Measurements from ENCODE around the gene SLC9A9. TPM values are rescaled to one million over a fixed set of nuclear protein-coding genes. Genes with fewer than 3 reads are reported as not detected.

Gene SLC9A9
- total RNA-seq, 2 donors from 2014 or later, result 29.6 to 60.1 TPM

DNA sequence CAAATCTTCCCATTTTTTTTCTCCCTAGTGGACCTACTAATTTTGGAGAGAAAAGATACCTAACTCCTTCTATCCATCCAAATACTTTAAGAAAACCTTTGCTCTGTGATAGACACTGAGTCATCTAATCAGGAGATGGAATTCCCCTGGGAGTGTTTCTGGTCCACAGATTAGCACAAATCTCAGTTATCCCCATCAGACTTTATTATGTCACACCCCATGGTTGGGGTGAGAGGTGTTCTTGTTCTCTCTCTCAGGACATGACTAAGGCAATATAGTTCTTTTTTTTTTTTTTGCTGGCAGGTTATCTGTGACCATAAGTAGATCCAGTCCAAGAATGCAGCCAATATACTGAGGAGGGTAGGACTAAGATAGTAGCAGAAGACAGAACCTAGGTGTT is 15.8 kb downstream of the SLC9A9 start:
- peaks cover 13 to 17% of the 10 kb centered on the region in 2 donors for H3K4me1 ChIP-seq (ENCODE audit: control insufficient read depth in 1 of 2, low read depth in 2 of 2)
- no peak for ATAC-seq (ENCODE audit: insufficient number of reproducible peaks, low FRiP score, low read depth)
- TF ChIP-seq, protein P1, sequence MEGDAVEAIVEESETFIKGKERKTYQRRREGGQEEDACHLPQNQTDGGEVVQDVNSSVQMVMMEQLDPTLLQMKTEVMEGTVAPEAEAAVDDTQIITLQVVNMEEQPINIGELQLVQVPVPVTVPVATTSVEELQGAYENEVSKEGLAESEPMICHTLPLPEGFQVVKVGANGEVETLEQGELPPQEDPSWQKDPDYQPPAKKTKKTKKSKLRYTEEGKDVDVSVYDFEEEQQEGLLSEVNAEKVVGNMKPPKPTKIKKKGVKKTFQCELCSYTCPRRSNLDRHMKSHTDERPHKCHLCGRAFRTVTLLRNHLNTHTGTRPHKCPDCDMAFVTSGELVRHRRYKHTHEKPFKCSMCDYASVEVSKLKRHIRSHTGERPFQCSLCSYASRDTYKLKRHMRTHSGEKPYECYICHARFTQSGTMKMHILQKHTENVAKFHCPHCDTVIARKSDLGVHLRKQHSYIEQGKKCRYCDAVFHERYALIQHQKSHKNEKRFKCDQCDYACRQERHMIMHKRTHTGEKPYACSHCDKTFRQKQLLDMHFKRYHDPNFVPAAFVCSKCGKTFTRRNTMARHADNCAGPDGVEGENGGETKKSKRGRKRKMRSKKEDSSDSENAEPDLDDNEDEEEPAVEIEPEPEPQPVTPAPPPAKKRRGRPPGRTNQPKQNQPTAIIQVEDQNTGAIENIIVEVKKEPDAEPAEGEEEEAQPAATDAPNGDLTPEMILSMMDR (IDR thresholded peaks at IDR 0.05), result no peak
- H3K4me3 ChIP-seq, result no peak overlapping the region
- no peaks in the 10 kb centered on the region for H3K36me3 ChIP-seq
- no peaks in the 10 kb centered on the region for H3K27me3 ChIP-seq (replicated peaks; ENCODE audit: insufficient read depth)
- no peaks in the 10 kb centered on the region for H3K9me3 ChIP-seq
- DNase-seq (ENCODE audit: low spot score), result no peak
- no peak overlapping the region for H3K27ac ChIP-seq

DNA sequence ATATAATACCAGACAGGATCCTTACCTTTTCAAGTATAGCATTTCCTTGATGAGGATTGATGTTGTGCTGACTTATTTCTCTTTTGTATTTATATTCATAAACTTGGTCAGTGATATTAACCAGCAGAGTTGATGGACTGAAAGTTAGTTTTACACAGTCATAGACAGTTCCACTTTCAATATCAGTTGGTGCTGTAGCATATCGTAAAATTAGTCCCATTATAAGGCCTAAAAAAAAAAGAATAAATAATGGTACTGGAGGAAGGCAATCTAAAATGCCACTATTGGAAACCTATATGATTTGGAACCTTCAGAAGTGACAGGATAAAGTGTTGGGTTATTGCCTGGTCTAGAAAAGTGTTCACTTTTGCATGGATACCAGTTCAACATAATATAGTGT is 16.3 kb downstream of the SLC9A9 start:
- Histone ChIP-seq H3K4me3 (no peak overlapping the region), H3K9me3 (no peaks in the 10 kb centered on the region), H3K4me1 (ENCODE audit: control insufficient read depth in 1 of 2, low read depth in 2 of 2) (peaks cover 13 to 17% of the 10 kb centered on the region in 2 donors), H3K27me3 (replicated peaks; ENCODE audit: insufficient read depth) (no peaks in the 10 kb centered on the region), H3K36me3 (no peaks in the 10 kb centered on the region), H3K27ac (no peak overlapping the region)
- ATAC-seq (ENCODE audit: insufficient number of reproducible peaks, low FRiP score, low read depth) (no peak), DNase-seq (ENCODE audit: low spot score) (no peak)
- TF ChIP-seq, protein P1 (IDR thresholded peaks at IDR 0.05), result no peak

DNA sequence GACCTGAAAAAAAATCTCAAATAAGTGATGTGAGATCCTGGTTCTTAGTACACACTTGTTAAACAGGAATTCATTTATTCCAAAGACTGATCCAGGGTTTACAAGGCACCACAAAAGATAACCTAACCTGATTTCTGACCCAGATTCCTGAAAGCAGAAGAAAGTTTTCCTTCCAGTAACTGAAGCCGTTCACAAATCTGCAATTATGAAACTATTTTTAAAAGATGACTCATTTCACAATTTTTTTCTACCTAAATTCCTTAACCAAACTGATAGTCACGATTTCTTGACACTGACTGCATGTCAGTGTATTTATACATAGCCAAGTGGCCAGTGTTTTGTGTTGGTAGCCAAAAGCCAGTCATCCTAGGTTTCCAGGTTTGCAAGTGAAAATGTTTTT is 17.1 kb downstream of the SLC9A9 start:
- Histone ChIP-seq H3K9me3 (no peaks in the 10 kb centered on the region), H3K27ac (peak overlapping the region in 1 of 2 donors; percentile 47), H3K36me3 (no peaks in the 10 kb centered on the region), H3K27me3 (replicated peaks; ENCODE audit: insufficient read depth) (no peaks in the 10 kb centered on the region), H3K4me3 (peak overlapping the region; percentile 54), H3K4me1 (ENCODE audit: control insufficient read depth in 1 of 2, low read depth in 2 of 2) (peaks cover 13 to 17% of the 10 kb centered on the region in 2 donors)
- ATAC-seq (ENCODE audit: insufficient number of reproducible peaks, low FRiP score, low read depth) (no peak), DNase-seq (ENCODE audit: low spot score) (no peak)
- TF ChIP-seq, protein P1 (IDR thresholded peaks at IDR 0.05), result no peak

DNA sequence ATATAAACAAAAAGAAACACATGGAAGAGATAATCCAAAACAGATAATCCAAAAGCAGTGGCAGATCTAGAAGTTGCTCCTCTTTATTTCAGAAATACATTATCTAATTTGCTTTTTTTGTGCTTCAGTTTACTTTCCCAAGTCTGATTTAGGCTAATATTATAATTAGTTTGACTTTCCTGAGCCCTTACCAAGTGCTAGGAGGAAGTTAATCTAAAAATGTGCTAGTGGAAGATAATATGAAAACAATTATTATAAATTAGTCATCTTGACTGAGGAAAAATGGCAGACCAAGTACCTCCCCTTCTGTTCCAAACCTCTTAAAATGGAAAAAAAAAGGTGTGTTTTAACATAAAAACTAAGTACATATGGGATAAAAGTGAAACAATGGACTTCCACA is 17.5 kb downstream of the SLC9A9 start:
- TF ChIP-seq, protein P1 (IDR thresholded peaks at IDR 0.05), result no peak
- H3K27ac ChIP-seq, result peak overlapping the region in 1 of 2 donors; percentile 47
- peaks cover 13 to 17% of the 10 kb centered on the region in 2 donors for H3K4me1 ChIP-seq (ENCODE audit: control insufficient read depth in 1 of 2, low read depth in 2 of 2)
- no peaks in the 10 kb centered on the region for H3K36me3 ChIP-seq
- H3K9me3 ChIP-seq, result no peaks in the 10 kb centered on the region
- ATAC-seq (ENCODE audit: insufficient number of reproducible peaks, low FRiP score, low read depth) (no peak), DNase-seq (ENCODE audit: low spot score) (no peak)
- H3K27me3 ChIP-seq (replicated peaks; ENCODE audit: insufficient read depth), result no peaks in the 10 kb centered on the region
- H3K4me3 ChIP-seq, result peak overlapping the region; percentile 54

DNA sequence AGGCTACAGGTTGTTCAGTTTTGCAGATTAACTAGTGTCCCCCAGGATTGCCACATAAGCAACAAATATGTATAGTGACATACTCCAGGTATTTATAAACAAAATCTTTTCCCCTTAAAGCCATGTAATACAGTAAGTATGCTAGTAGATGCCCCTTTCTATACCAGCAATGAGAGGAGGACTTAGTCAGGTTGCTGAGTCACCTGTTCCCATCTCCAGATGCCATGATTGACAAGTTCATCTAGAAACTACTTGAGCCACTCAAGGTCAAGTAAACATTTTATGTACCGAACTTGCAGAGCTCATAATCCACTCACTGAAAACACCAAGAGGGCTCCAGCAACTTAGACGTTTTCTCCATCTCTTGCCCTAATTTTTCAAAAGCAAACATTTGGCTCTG is 18.2 kb downstream of the SLC9A9 start:
- Histone ChIP-seq H3K36me3 (no peaks in the 10 kb centered on the region), H3K9me3 (no peaks in the 10 kb centered on the region), H3K4me3 (no peak overlapping the region), H3K27ac (no peak overlapping the region), H3K27me3 (replicated peaks; ENCODE audit: insufficient read depth) (no peaks in the 10 kb centered on the region), H3K4me1 (ENCODE audit: control insufficient read depth in 1 of 2, low read depth in 2 of 2) (peaks cover 13 to 17% of the 10 kb centered on the region in 2 donors)
- TF ChIP-seq, protein P1 (IDR thresholded peaks at IDR 0.05), result no peak
- DNase-seq (ENCODE audit: low spot score), result no peak
- ATAC-seq (ENCODE audit: insufficient number of reproducible peaks, low FRiP score, low read depth), result no peak
